Measurements from ENCODE around the gene DUSP1.

The DUSP1 gene

GRCh38 chr5:172741206-172741582, 29.8 kb downstream of the DUSP1 start:
- DNase-seq: no peak

GRCh38 chr5:172740428-172741205, 30.4 kb downstream of the DUSP1 start:
- DNase-seq: no peak

GRCh38 chr5:172739375-172739774, 31.6 kb downstream of the DUSP1 start:
- no peak for DNase-seq

- no peak for DNase-seq
Measured at GRCh38 chr5:172736508-172737135, 34.4 kb downstream of the DUSP1 start.

GRCh38 chr5:172735141-172735831, 35.7 kb downstream of the DUSP1 start:
- DNase-seq: no peak

GRCh38 chr5:172733974-172734346, 37.0 kb downstream of the DUSP1 start:
- no peak for DNase-seq

- no peak for DNase-seq
Measured at GRCh38 chr5:172733131-172733973, 37.6 kb downstream of the DUSP1 start.

GRCh38 chr5:172732201-172732865, 38.7 kb downstream of the DUSP1 start:
- no peak for DNase-seq

GRCh38 chr5:172731680-172732074, 39.3 kb downstream of the DUSP1 start:
- DNase-seq: no peak

GRCh38 chr5:172730981-172731679, 39.9 kb downstream of the DUSP1 start:
- no peak for DNase-seq

GRCh38 chr5:172730222-172730621, 40.8 kb downstream of the DUSP1 start:
- DNase-seq: no peak

- no peak for DNase-seq
Measured at GRCh38 chr5:172729588-172729987, 41.4 kb downstream of the DUSP1 start.

- no peak for DNase-seq
Measured at GRCh38 chr5:172728481-172729241, 42.3 kb downstream of the DUSP1 start.

GRCh38 chr5:172727551-172727950, 43.4 kb downstream of the DUSP1 start:
- DNase-seq: no peak

- no peak for DNase-seq
Measured at GRCh38 chr5:172726966-172727365, 44.0 kb downstream of the DUSP1 start.

GRCh38 chr5:172725785-172726184, 45.2 kb downstream of the DUSP1 start:
- no peak for DNase-seq

- DNase-seq: no peak
Measured at GRCh38 chr5:172725273-172725672, 45.7 kb downstream of the DUSP1 start.

GRCh38 chr5:172724242-172725183, 46.5 kb downstream of the DUSP1 start:
- DNase-seq: no peak

- DNase-seq: no peak
Measured at GRCh38 chr5:172723508-172723907, 47.5 kb downstream of the DUSP1 start.

GRCh38 chr5:172722327-172722815, 48.6 kb downstream of the DUSP1 start:
- DNase-seq: peak; percentile 27

Measured in T-helper 9 cell (primary cell).